Vagina (tissue), 2 donors: Measurements from ENCODE around the gene SRRD.

Experiments used
- POLR2A ChIP-seq, 2 donors: fragments of 450-650 bp; IDR thresholded peaks; one replicate each; pipeline ENCODE4 v1.6.1; 2017; ENCODE audit warnings: antibody characterized with exemption in 2 of 2, mild to moderate bottlenecking in 2 of 2, moderate library complexity in 2 of 2
- POLR2AphosphoS5 ChIP-seq, 2 donors: sonication (generic); formaldehyde crosslinking; IDR thresholded peaks; one replicate each; pipeline ENCODE4 v1.9.0; 2017; ENCODE audit warnings: antibody characterized with exemption in 2 of 2, mild to moderate bottlenecking in 2 of 2, low read depth in 1 of 2; ENCODE audit not compliant: insufficient read depth in 1 of 2
- TF ChIP-seq, protein P1 (sequence below), 3 experiments: fragments of 450-650 bp in 2 of 3; fragments of 200-600 bp in 1 of 3; sonication (generic) in 1 of 3; IDR thresholded peaks; one replicate each; pipeline ENCODE4 v1.5.1; 2017 to 2019; ENCODE audit warnings: antibody characterized with exemption in 3 of 3, mild to moderate bottlenecking in 2 of 3, moderate library complexity in 2 of 3

DNA sequence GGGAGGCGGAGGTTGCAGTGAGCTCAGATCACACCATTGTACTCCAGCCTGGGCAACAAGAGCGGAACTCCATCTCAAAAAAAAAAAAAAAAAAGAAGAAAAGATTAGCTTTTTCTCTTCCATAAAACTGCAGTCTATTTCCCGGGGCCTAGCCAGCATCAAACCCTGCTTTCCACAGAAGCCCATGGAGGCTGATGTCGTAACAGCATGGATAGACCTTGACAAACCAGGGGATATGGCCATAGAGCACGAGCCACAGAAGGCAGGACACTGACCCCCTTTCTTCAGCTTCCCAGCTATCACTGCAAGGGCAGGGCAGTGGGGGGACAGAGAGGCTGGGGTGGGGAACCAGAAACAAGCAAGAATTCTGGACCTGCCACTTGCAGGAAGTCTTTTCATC is 21.6 kb upstream of the SRRD start:
- TF ChIP-seq, protein P1, sequence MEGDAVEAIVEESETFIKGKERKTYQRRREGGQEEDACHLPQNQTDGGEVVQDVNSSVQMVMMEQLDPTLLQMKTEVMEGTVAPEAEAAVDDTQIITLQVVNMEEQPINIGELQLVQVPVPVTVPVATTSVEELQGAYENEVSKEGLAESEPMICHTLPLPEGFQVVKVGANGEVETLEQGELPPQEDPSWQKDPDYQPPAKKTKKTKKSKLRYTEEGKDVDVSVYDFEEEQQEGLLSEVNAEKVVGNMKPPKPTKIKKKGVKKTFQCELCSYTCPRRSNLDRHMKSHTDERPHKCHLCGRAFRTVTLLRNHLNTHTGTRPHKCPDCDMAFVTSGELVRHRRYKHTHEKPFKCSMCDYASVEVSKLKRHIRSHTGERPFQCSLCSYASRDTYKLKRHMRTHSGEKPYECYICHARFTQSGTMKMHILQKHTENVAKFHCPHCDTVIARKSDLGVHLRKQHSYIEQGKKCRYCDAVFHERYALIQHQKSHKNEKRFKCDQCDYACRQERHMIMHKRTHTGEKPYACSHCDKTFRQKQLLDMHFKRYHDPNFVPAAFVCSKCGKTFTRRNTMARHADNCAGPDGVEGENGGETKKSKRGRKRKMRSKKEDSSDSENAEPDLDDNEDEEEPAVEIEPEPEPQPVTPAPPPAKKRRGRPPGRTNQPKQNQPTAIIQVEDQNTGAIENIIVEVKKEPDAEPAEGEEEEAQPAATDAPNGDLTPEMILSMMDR (IDR thresholded peaks at IDR 0.05) = no peak
- TF ChIP-seq POLR2AphosphoS5 (IDR thresholded peaks at IDR 0.05; ENCODE audit: insufficient read depth in 1 of 2, low read depth in 1 of 2) (no peak), POLR2A (IDR thresholded peaks at IDR 0.05) (no peak)
